Esophagus (tissue), 2 donors: ENCODE measurements around the gene SNRPA1. TPM values are rescaled to one million over a fixed set of nuclear protein-coding genes. Genes with fewer than 3 reads are reported as not detected.

Experiments
- H3K27ac ChIP-seq, 2 donors: one replicate each; pipeline ENCODE4 v1.5.1; 2013; ENCODE audit warnings: low read depth in 2 of 2, mild to moderate bottlenecking in 2 of 2, inconsistent platforms in 1 of 2, low read length in 1 of 2, moderate library complexity in 1 of 2
- H3K27me3 ChIP-seq, 2 donors: one replicate each; pipeline ENCODE4 v1.6.1; 2013; ENCODE audit warnings: low read length in 2 of 2, control low read depth in 1 of 2, mild to moderate bottlenecking in 1 of 2; ENCODE audit not compliant: insufficient read depth in 2 of 2, control insufficient read depth in 1 of 2
- H3K36me3 ChIP-seq, 2 donors: one replicate each; pipeline ENCODE4 v1.6.1; 2013; ENCODE audit warnings: low read length in 1 of 2; ENCODE audit not compliant: control insufficient read depth in 2 of 2, insufficient read depth in 2 of 2
- H3K4me1 ChIP-seq, 2 donors: one replicate each; pipeline ENCODE4 v1.6.1; 2013; ENCODE audit warnings: low read length in 1 of 2; ENCODE audit not compliant: control insufficient read depth in 2 of 2, insufficient read depth in 2 of 2
- H3K4me3 ChIP-seq, 2 donors: one replicate each; pipeline ENCODE4 v1.5.1; 2013; ENCODE audit warnings: low read length in 2 of 2, mild to moderate bottlenecking in 2 of 2, low read depth in 1 of 2, moderate library complexity in 1 of 2
- H3K9me3 ChIP-seq, 2 donors: one replicate each; pipeline ENCODE4 v1.6.1; 2013; ENCODE audit warnings: mild to moderate bottlenecking in 2 of 2, low read depth in 1 of 2, low read length in 1 of 2, moderate library complexity in 1 of 2; ENCODE audit not compliant: control insufficient read depth in 2 of 2, insufficient read depth in 1 of 2
- whole genome bisulfite sequencing, 2 donors: extraction: QIAGEN DNeasy Blood & Tissue Kit; methylation state at CpG; one replicate each; pipeline ENCODE4 v1.1.7; 2013; 5-methylcytosine and 5-hydroxymethylcytosine counted together
- polyA plus RNA-seq, 2 donors: library from polyadenylated mRNA; stranded (reverse); fragments of 200-250 nt; gene quantifications; one replicate each; pipeline ENCODE4 v1.2.3, GENCODE V29; 2013
- donor health status: healthy with polysubstance abuse.
- donor health status: Bipolar disorder and iron deficiency.

SNRPA1 gene
- polyA plus RNA-seq, 2 donors = 38.9 to 53.2 TPM

DNA sequence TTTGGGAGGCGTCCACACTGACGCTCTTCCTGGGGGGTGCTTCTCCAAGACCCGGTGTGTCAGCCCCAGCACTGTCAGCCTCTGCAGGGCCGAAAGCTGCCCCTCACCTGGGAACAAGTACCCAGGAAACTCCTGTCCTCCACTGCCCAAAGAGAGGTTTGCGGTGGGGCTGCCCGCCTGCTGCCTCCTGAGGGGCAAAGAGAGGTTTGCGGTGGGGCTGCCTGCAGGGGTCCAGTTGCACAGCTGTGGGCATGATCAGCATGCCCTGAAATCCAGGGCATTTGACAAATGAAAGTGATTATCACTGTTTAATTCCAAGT is 15.1 kb upstream of the SNRPA1 start:
- no peaks in the 10 kb centered on the region for H3K36me3 ChIP-seq
- H3K9me3 ChIP-seq = no peaks in the 10 kb centered on the region
- H3K4me3 ChIP-seq = no peak overlapping the region
- 88 to 94% methylated on average over 7 of the region's 7 CpGs for WGBS, 2 donors
- no peak overlapping the region for H3K27ac ChIP-seq
- no peaks in the 10 kb centered on the region for H3K4me1 ChIP-seq
- H3K27me3 ChIP-seq = no peaks in the 10 kb centered on the region

DNA sequence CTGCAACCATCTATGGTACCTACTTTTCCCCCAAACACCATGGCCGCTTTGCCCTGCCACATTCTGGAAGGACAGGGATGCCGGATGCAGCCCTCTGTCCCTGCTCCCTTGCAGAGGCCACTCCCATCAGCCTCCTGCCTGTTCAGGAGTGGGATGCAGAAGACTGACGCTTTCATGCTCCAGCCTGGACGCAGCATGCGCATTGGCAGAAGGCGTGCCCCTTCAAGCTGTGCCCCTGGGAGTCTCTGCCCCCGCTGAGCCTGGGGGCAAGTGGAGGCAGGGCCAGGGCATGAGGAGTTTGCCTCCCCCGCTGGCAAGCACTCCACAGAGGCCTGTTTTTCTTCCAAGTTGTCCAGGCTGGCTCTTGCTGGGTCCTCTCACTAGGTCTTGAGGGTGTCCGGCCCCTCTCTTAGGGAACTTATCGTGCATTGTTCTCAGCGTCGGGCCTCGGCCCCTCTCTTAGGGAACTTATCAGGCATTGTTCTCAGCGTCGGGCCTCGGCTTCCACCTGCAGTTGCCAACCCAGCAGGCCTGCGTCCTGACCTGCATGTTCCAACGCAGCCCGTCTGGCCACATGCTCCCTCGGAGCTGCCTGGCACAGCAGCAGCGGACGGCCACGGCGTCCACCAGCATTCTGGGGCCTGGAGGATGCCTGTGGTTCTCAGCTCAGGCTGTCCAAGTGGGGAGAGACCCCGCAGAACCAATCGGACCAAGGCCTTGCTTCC is 14.6 kb upstream of the SNRPA1 start:
- no peak overlapping the region for H3K4me3 ChIP-seq
- 58 to 69% methylated on average over 26 of the region's 26 CpGs for WGBS, 2 donors
- H3K4me1 ChIP-seq = no peaks in the 10 kb centered on the region
- no peaks in the 10 kb centered on the region for H3K27me3 ChIP-seq
- H3K9me3 ChIP-seq = no peaks in the 10 kb centered on the region
- no peaks in the 10 kb centered on the region for H3K36me3 ChIP-seq
- H3K27ac ChIP-seq = no peak overlapping the region

DNA sequence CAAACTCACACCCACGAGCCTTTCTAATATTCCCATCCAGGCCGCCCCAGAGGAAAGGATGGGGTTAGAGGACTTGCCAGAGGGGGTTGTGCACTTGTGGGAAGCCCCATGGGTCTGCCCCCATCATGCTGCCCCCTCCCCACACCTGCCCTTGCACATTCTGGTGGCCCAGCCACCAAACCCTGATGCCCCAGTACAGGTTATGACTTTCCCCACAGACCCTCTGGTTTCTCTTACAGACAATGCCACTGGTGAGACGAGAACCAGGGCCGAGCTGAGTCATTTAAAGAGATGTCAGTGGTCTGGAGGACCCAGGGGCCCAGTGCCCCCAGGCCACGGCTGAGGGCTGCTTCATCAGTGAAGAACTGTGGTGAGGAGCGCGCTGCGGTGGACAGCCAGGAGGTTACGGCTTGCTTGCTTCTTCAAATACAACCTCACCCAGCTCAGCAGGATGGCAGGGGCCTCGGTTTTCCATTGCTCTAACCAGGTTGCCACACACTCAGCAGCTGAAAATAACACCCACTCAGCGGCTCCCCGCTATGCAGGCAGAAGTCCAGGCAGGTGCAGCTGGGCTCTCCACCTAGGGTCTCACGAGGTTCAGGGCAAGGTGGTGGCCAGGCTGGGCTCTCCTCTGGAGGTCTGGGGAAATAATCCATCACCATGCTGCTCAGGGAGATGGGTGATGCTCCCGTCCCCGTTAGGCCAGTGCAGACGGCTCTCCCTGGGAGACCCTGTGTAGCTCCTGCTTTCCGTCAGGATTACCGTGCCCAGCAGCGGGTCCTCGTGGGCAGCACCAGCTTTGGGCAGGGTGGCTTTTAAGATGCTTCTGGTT is 13.8 kb upstream of the SNRPA1 start:
- H3K27me3 ChIP-seq = no peaks in the 10 kb centered on the region
- H3K27ac ChIP-seq = no peak overlapping the region
- H3K36me3 ChIP-seq = no peaks in the 10 kb centered on the region
- H3K9me3 ChIP-seq = no peaks in the 10 kb centered on the region
- WGBS, 2 donors = 83 to 87% methylated on average over 20 of the region's 20 CpGs
- H3K4me3 ChIP-seq = no peak overlapping the region
- H3K4me1 ChIP-seq = no peaks in the 10 kb centered on the region

DNA sequence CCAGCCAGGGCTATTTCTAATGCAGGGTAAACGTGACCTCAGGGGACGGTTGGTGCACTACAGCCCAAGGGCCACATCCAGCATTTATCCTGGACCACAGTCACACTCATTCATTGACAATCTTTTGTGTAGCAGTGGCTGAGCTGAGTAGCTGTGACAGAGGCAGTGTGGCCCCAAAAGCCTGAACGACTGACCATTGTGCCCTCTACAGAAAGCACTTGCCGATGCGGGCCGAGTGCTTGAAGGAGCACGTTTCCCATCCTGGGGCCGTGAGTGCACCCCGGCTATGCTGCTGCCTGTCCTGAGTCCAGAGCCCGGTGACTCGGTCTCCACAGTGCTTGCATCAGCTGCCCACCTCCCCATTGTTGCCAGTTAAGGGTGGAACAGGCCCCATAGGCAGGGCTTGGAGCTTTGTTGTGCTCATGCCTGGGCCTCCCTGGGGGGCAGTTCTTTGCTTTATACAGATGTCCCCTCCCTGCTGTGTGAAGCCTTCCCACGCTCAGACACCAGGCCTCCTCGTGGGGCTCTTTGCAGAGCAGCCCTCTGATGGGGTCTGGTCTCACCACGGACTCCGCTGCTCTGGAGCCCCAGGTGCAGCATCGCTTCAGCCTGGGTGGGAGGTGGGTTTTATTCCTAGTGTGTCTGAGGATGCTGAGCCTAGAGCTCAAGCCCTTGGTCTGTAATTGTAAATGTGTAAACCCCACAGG is 13.0 kb upstream of the SNRPA1 start:
- Histone ChIP-seq H3K27ac (no peak overlapping the region), H3K36me3 (no peaks in the 10 kb centered on the region), H3K4me3 (no peak overlapping the region), H3K9me3 (no peaks in the 10 kb centered on the region), H3K27me3 (no peaks in the 10 kb centered on the region), H3K4me1 (no peaks in the 10 kb centered on the region)
- 79 to 88% methylated on average over 16 of the region's 16 CpGs for WGBS, 2 donors

DNA sequence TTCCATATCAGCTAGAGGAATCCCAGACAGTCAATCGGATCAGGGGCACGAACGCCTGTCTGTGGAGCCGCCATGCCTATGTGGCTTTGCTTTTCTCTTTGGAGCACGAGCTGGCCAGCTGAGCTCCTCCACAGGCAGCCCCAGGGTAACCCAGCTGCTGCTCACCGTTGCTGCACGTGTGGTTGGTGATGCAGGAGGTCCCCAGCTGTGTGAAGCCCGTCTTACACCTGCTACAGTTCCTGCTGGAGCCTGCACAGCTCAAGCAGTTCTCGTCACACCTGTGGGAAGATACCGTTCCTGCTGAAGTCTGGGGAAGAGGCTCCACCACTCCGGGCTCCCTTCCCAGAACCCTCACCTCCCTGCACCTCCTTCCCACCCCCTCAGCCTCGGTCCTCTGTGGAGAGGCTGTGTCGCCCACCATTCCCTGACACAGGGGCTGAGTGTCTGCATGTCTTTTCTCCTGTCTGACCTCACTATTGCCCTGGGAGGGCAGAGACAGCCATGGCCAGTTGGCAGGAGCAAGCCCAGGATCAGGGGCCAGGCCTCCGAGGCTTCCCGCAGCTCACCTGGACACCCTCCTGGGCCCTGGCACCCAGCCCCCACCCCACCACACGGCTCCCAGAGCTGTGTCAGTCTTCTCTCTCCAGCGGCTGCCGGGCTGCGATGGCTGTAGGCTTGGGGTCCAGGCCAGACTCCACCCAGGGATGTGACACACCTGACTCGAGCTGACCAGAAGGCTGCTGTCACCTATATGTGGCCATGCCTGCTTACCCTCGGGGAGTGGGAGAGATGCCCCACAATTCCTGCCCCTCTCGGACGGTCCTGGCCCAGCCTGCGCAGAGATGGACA is 12.2 kb upstream of the SNRPA1 start:
- Histone ChIP-seq H3K36me3 (no peaks in the 10 kb centered on the region), H3K9me3 (no peaks in the 10 kb centered on the region), H3K27ac (no peak overlapping the region), H3K4me1 (no peaks in the 10 kb centered on the region), H3K27me3 (no peaks in the 10 kb centered on the region), H3K4me3 (no peak overlapping the region)
- WGBS, 2 donors = 68 to 74% methylated on average over 22 to 24 of the region's 24 CpGs

DNA sequence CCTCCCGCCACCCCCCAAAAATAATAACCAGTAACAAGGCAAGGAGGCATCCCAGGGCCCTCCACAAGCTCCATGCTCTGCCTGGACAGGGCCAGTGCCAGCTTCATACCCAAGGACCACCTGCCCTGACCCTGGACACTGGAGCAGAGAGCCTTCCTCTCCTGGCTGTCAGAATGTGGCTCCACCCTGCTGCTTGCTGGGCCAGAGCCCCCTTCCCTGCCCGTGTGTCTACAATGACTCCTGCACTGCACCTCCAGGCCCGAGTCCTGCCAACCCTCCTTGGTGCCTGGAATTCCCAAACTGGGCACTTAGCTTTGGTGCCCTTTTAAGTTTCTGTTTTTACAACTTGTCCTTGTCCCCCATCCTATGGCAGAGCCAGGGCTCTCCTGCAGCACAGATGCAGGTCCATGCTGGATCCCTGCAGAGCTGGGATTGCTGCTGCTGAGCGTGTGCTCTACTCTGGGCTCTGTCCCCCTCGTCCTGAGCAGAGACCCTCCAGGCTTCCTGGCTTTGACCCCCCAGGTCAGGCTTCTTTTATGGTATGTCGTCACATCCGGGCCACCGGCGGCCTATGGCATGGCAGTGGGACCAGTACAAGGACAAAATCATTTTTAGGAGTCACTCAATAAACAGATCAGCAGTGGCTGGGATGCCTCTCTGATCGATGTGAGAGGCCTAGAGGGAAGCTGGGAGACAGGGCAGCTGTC is 11.4 kb upstream of the SNRPA1 start:
- H3K4me3 ChIP-seq = no peak overlapping the region
- no peaks in the 10 kb centered on the region for H3K27me3 ChIP-seq
- H3K36me3 ChIP-seq = no peaks in the 10 kb centered on the region
- H3K9me3 ChIP-seq = no peaks in the 10 kb centered on the region
- H3K27ac ChIP-seq = no peak overlapping the region
- WGBS, 2 donors = 75 to 80% methylated on average over 10 of the region's 10 CpGs
- no peaks in the 10 kb centered on the region for H3K4me1 ChIP-seq

DNA sequence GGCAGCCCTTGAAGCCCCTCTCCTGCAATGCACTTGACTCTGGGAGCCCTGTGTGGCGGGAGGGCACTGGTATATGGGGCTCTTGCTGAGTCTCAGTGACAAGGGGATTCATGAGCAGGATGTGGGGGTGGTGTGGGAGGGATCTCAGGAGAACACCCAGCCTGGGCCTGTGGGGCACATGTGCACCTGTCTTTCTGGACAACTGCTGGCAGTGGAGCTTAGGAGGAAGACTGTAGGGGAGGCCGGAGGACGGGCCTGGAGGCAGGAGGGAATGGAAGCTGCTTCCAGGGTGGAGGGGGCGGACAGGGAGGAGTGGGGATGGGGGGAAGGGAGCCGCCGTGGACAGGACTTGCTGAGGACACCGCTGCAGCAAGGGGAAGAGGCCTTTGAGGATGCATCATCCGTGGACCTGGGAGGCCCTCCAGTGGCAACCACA is 10.8 kb upstream of the SNRPA1 start:
- no peaks in the 10 kb centered on the region for H3K9me3 ChIP-seq
- no peaks in the 10 kb centered on the region for H3K27me3 ChIP-seq
- 83 to 90% methylated on average over 8 of the region's 8 CpGs for WGBS, 2 donors
- H3K4me3 ChIP-seq = no peak overlapping the region
- H3K36me3 ChIP-seq = no peaks in the 10 kb centered on the region
- no peak overlapping the region for H3K27ac ChIP-seq
- H3K4me1 ChIP-seq = no peaks in the 10 kb centered on the region

DNA sequence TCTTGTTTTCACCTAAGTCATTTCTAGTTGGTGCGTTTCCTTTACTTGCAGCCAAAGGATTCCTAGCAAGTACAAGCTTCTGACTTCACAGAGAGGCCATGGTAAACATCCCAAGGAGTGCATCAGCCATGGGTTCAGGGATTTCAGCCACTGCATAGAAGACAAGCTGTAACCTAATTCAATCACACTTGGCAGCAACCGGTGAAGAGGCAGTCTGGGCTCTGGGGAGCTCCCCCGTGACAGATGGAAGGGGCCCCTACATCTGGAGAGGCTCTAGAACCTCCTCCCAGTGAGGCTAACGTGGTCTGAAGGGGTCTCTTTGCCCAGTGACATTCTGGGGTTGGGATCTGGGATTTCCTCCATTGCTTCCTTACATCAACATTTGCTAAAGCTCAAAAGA is 8.4 kb upstream of the SNRPA1 start:
- Histone ChIP-seq H3K4me1 (no peaks in the 10 kb centered on the region), H3K36me3 (no peaks in the 10 kb centered on the region), H3K4me3 (no peak overlapping the region), H3K9me3 (no peaks in the 10 kb centered on the region), H3K27me3 (no peaks in the 10 kb centered on the region), H3K27ac (no peak overlapping the region)
- 71 to 78% methylated on average over 4 of the region's 4 CpGs for WGBS, 2 donors
